ENCODE results near the gene DCDC1. TPM values are rescaled to one million over a fixed set of nuclear protein-coding genes. Genes with fewer than 3 reads are reported as not detected.

Gene DCDC1
- total and polyA plus RNA-seq, 9 of the 15 experiments (the other 6 are each of a cell fraction or from before 2014, with no cell fraction given), result 0.05 to 0.18 (median 0.08) TPM; not detected in 3

DNA sequence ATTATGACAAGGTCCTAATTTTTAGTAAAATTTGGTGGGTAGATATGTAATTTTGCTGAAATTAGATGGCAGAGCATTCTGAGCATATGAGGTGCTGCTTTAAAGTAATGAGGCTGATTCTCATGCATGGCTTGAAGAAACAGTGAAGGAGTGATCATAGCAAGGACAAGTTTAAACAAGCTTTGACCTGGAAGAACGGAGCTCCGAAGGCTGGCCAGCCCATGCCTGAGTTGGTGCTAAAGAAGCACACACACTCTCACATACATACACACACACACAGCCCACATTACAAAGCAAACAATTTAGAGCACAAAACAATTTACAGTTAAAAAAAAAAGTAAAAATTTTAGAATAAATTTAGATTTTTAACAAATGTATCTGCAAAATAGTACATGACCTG, 150.7 kb downstream of the DCDC1 start:
- no peaks in the 10 kb centered on the region for H3K4me1 ChIP-seq (replicated peaks in 1 of 2; ENCODE audit: control insufficient read depth in 2 of 2, insufficient read depth in 2 of 2, low read length in 2 of 2)
- ChIA-PET POLR2A (interaction anchor here (0.6 to 0.9 kb wide), 2 partner anchors 9 to 19 kb away, joined by 3 to 4 read pairs; no protein-coding TSS in a partner anchor), CTCF (ENCODE audit: low intra/inter-chr PET ratio) (no interaction called here)
- H4K20me1 ChIP-seq (replicated peaks; ENCODE audit: control insufficient read depth, insufficient read depth, low read length), result no peaks in the 10 kb centered on the region
- in situ Hi-C loops (cut with MboI) (no loop called here), intact Hi-C loops (cut with micrococcal nuclease) (no loop called here)
- ATAC-seq (no peak), FAIRE-seq (no peak), DNase-seq (ENCODE audit: extremely low read depth in 1 of 4, low spot score in 3 of 4) (no peak)
- H3K4me3 ChIP-seq, result no peak overlapping the region
- no peaks in the 10 kb centered on the region for H3K27me3 ChIP-seq (ENCODE audit: control insufficient read depth in 2 of 2, insufficient read depth in 2 of 2, low read length in 2 of 2)
- H3K4me2 ChIP-seq (ENCODE audit: insufficient read depth, low read length), result no peak overlapping the region
- no peaks in the 10 kb centered on the region for H3K9me1 ChIP-seq (ENCODE audit: control insufficient read depth, insufficient read depth, low read length)
- no peaks in the 10 kb centered on the region for H3K9me3 ChIP-seq (replicated peaks; ENCODE audit: control insufficient read depth, insufficient read depth, low read depth, low read length)
- H3K79me2 ChIP-seq (ENCODE audit: control insufficient read depth, insufficient read depth, low read length), result no peaks in the 10 kb centered on the region
- 9% methylated on average over 2 of the region's 2 CpGs for WGBS (ENCODE audit: insufficient coverage, low coverage, missing lambda C conversion rate)
- H3K36me3 ChIP-seq (ENCODE audit: control insufficient read depth, insufficient read depth, low read length), result no peaks in the 10 kb centered on the region
- no TSS peak for BruUV-seq (replicated peaks)
- no peak overlapping the region for H3K9ac ChIP-seq (ENCODE audit: insufficient read depth in 1 of 2, low read depth in 2 of 2, low read length in 2 of 2)
- no peak overlapping the region for H2AFZ ChIP-seq (ENCODE audit: low read depth, low read length)
- no peak overlapping the region for H3K27ac ChIP-seq (ENCODE audit: extremely low read depth, low read depth, low read length)
- TF ChIP-seq JUND (IDR thresholded peaks at IDR 0.05; ENCODE audit: borderline replicate concordance, low read depth, low read length) (no peak), JUND (tag; IDR thresholded peaks at IDR 0.05; ENCODE audit: borderline replicate concordance, low read depth, low read length) (no peak), RBM25 (IDR thresholded peaks at IDR 0.05; ENCODE audit: low read depth, low read length, severe bottlenecking) (no peak), GTF2F1 (IDR thresholded peaks at IDR 0.05; ENCODE audit: low read depth, low read length) (no peak), CBX8 (IDR thresholded peaks at IDR 0.05; ENCODE audit: borderline replicate concordance, extremely low read depth, low read depth, low read length, poor library complexity, severe bottlenecking) (no peak), ZNF586 (CRISPR knock-in tag; conservative IDR thresholded peaks at IDR 0.05) (no peak), ZNF146 (CRISPR knock-in tag; IDR thresholded peaks at IDR 0.05; ENCODE audit: unreplicated experiment) (no peak), TOE1 (IDR thresholded peaks at IDR 0.05; ENCODE audit: borderline replicate concordance) (no peak), TOE1 (CRISPR knock-in tag; IDR thresholded peaks at IDR 0.05; ENCODE audit: borderline replicate concordance, low read depth) (no peak), ZNF707 (CRISPR knock-in tag; conservative IDR thresholded peaks at IDR 0.05) (no peak), ESRRB (CRISPR knock-in tag; IDR thresholded peaks at IDR 0.05; ENCODE audit: borderline replicate concordance) (no peak), RAD51 (IDR thresholded peaks at IDR 0.05; ENCODE audit: borderline replicate concordance, low read depth) (no peak), IRF2 (CRISPR knock-in tag; IDR thresholded peaks at IDR 0.05) (no peak), ZFPM2 (CRISPR knock-in tag; IDR thresholded peaks at IDR 0.05) (no peak), ZBTB7A (IDR thresholded peaks at IDR 0.05; ENCODE audit: borderline replicate concordance, control insufficient read depth, low read depth, low read length) (no peak), RNF2 (IDR thresholded peaks at IDR 0.05) (no peak)
- TF ChIP-seq, protein P1, sequence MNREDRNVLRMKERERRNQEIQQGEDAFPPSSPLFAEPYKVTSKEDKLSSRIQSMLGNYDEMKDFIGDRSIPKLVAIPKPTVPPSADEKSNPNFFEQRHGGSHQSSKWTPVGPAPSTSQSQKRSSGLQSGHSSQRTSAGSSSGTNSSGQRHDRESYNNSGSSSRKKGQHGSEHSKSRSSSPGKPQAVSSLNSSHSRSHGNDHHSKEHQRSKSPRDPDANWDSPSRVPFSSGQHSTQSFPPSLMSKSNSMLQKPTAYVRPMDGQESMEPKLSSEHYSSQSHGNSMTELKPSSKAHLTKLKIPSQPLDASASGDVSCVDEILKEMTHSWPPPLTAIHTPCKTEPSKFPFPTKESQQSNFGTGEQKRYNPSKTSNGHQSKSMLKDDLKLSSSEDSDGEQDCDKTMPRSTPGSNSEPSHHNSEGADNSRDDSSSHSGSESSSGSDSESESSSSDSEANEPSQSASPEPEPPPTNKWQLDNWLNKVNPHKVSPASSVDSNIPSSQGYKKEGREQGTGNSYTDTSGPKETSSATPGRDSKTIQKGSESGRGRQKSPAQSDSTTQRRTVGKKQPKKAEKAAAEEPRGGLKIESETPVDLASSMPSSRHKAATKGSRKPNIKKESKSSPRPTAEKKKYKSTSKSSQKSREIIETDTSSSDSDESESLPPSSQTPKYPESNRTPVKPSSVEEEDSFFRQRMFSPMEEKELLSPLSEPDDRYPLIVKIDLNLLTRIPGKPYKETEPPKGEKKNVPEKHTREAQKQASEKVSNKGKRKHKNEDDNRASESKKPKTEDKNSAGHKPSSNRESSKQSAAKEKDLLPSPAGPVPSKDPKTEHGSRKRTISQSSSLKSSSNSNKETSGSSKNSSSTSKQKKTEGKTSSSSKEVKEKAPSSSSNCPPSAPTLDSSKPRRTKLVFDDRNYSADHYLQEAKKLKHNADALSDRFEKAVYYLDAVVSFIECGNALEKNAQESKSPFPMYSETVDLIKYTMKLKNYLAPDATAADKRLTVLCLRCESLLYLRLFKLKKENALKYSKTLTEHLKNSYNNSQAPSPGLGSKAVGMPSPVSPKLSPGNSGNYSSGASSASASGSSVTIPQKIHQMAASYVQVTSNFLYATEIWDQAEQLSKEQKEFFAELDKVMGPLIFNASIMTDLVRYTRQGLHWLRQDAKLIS (CRISPR knock-in tag; IDR thresholded peaks at IDR 0.05), result no peak
- TF ChIP-seq, protein P2, sequence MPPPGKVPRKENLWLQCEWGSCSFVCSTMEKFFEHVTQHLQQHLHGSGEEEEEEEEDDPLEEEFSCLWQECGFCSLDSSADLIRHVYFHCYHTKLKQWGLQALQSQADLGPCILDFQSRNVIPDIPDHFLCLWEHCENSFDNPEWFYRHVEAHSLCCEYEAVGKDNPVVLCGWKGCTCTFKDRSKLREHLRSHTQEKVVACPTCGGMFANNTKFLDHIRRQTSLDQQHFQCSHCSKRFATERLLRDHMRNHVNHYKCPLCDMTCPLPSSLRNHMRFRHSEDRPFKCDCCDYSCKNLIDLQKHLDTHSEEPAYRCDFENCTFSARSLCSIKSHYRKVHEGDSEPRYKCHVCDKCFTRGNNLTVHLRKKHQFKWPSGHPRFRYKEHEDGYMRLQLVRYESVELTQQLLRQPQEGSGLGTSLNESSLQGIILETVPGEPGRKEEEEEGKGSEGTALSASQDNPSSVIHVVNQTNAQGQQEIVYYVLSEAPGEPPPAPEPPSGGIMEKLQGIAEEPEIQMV (tag; conservative IDR thresholded peaks at IDR 0.05; ENCODE audit: low read depth), result no peak

Measured in K562 (cell line).